Caco-2 (cell line): ENCODE results near the gene NFATC2. TPM values are rescaled to one million over a fixed set of nuclear protein-coding genes. Genes with fewer than 3 reads are reported as not detected.
A peak's percentile ranks its signal among the peaks of the same experiment; 100 is the strongest.

Source experiments
- BruUV-seq: library from RNA; stranded (reverse); fragments of 400-500 nt; replicated peaks from 2 replicates; lab custom pipeline; 2021; lab: Mats Ljungman, UMichigan
- CTCF ChIA-PET: fragments of 300-600 bp; sonication (Branson Sonifier 250); formaldehyde crosslinking; loops from one replicate; lab custom pipeline; 2022; ENCODE audit warnings: antibody characterized with exemption; lab: Charles Lee
- POLR2A ChIA-PET: fragments of 300-600 bp; sonication (Branson Sonifier 250); formaldehyde crosslinking; loops from one replicate; lab custom pipeline; 2022; ENCODE audit warnings: antibody characterized with exemption; lab: Charles Lee
- DNase-seq, 2 experiments: peaks; one replicate each; pipeline versions ENCODE4 v3.0.0 to v3.0.0-alpha.2; 2020 to 2022
- H3K27me3 ChIP-seq: replicated peaks from 2 replicates; pipeline ENCODE4 v1.6.0; 2011; ENCODE audit warnings: low read length; ENCODE audit not compliant: control insufficient read depth, insufficient read depth
- H3K36me3 ChIP-seq: 2 replicates; pipeline ENCODE4 v1.5.1; 2011; ENCODE audit warnings: low read length; ENCODE audit not compliant: control insufficient read depth, insufficient read depth
- H3K4me1 ChIP-seq: fragments of 250-450 bp; sonication (Bioruptor Pico); 2 replicates; pipeline ENCODE4 v1.5.1; 2020; ENCODE audit warnings: mild to moderate bottlenecking
- H3K4me3 ChIP-seq: 2 replicates; pipeline ENCODE4 v1.5.1; 2011; ENCODE audit warnings: low read depth, mild to moderate bottlenecking, control low read depth, low read length
- H3K9me3 ChIP-seq: fragments of 250-450 bp; sonication (Bioruptor Pico); 2 replicates; pipeline ENCODE4 v1.5.1; 2020; ENCODE audit warnings: mild to moderate bottlenecking, moderate library complexity
- H3K27ac Mint-ChIP-seq: one replicate; pipeline ENCODE4 v1.8.0; 2022; ENCODE audit warnings: mixed read lengths; ENCODE audit not compliant: unreplicated experiment
- H3K27me3 Mint-ChIP-seq: one replicate; pipeline ENCODE4 v1.8.0; 2022; ENCODE audit warnings: mixed read lengths; ENCODE audit not compliant: insufficient read depth, unreplicated experiment
- H3K36me3 Mint-ChIP-seq: one replicate; pipeline ENCODE4 v1.8.0; 2022; ENCODE audit warnings: mild to moderate bottlenecking, mixed read lengths; ENCODE audit not compliant: insufficient read depth, unreplicated experiment
- H3K4me1 Mint-ChIP-seq: one replicate; pipeline ENCODE4 v1.8.0; 2022; ENCODE audit warnings: low read depth, mixed read lengths; ENCODE audit not compliant: unreplicated experiment
- H3K4me3 Mint-ChIP-seq: one replicate; pipeline ENCODE4 v1.8.0; 2022; ENCODE audit warnings: mild to moderate bottlenecking, moderate library complexity, mixed read lengths; ENCODE audit not compliant: unreplicated experiment
- H3K9me3 Mint-ChIP-seq: one replicate; pipeline ENCODE4 v1.8.0; 2022; ENCODE audit warnings: mixed read lengths; ENCODE audit not compliant: unreplicated experiment
- intact Hi-C: fragments of 100-400 bp; cut with micrococcal nuclease; formaldehyde crosslinking; loops from one replicate; pipeline ENCODE4 v1.10.0; 2022; ENCODE audit not compliant: unreplicated experiment
- total RNA-seq: library from RNA; stranded (reverse); gene quantifications from 2 replicates; pipeline ENCODE4 v1.2.3, GENCODE V29; 2022
- TF ChIP-seq, protein P1 (sequence below), 2 experiments: fragments of 200-600 bp in 1 of 2; IDR thresholded peaks; 1 replicate in 1 of 2; 2 replicates in 1 of 2; pipeline versions ENCODE4 v1.5.1 to v1.8.0; 2011 to 2022; ENCODE audit warnings: antibody characterized with exemption in 1 of 2, control low read depth in 1 of 2, inconsistent platforms in 1 of 2, low read depth in 1 of 2, low read length in 1 of 2, mild to moderate bottlenecking in 1 of 2, moderate library complexity in 1 of 2; ENCODE audit not compliant: insufficient read depth in 1 of 2, severe bottlenecking in 1 of 2, unreplicated experiment in 1 of 2

The NFATC2 gene
- total RNA-seq, 1 experiment from 2014 or later: 20.8 TPM

DNA sequence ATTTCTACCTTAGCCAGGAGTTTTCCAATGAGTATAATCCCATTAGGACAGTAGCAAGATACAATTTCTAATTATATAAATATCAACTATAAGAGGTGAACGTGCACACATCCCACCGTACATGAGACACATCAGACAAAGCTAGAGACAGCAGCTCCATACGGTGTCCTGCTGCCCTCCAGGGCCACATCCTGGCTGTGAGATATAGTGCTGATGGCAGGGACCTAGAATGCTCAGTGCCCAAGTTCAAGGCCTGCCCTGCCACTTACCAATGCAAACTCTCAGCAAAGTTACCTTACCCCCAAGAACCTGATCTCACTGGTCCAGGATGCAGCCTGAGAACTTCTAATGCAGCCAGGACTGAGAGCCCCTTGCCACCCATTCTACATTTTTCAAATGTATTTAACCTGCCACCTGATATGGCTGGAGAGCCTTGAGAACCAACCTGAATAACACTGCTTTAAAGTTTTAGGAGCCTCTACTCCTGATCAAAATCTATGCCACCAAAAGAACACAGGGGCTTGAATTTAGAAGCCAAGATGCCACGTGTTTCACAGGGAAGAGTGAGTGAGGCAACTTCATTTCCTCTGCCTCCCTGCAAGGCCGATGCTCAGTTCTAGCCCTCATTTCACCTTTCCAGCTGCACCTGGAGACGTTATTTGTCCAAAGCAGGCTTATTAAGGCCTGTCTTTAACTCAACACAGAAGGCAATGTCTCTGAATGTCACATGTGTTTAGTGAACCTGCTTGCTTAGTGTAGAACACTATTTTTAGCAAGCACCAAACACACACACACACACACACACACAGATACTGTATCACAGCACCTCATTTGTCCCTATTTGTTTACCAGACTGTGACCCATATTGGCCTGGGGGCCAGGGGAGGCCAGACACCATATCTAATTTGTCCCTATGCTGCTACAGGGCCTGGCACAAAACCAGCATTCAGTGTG, 6.1 kb downstream of the NFATC2 start:
- TF ChIP-seq, protein P1, sequence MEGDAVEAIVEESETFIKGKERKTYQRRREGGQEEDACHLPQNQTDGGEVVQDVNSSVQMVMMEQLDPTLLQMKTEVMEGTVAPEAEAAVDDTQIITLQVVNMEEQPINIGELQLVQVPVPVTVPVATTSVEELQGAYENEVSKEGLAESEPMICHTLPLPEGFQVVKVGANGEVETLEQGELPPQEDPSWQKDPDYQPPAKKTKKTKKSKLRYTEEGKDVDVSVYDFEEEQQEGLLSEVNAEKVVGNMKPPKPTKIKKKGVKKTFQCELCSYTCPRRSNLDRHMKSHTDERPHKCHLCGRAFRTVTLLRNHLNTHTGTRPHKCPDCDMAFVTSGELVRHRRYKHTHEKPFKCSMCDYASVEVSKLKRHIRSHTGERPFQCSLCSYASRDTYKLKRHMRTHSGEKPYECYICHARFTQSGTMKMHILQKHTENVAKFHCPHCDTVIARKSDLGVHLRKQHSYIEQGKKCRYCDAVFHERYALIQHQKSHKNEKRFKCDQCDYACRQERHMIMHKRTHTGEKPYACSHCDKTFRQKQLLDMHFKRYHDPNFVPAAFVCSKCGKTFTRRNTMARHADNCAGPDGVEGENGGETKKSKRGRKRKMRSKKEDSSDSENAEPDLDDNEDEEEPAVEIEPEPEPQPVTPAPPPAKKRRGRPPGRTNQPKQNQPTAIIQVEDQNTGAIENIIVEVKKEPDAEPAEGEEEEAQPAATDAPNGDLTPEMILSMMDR (IDR thresholded peaks at IDR 0.05; ENCODE audit: insufficient read depth in 1 of 2, low read depth in 1 of 2, low read length in 1 of 2, severe bottlenecking in 1 of 2, unreplicated experiment in 1 of 2): no peak
- H3K27ac Mint-ChIP-seq: no peak overlapping the region
- H3K36me3 ChIP-seq: no peaks in the 10 kb centered on the region; the same call in 1 of the 2 replicates
- POLR2A ChIA-PET: no interaction called here
- H3K4me1 ChIP-seq: peaks cover 57% of the 10 kb centered on the region
- H3K27me3 ChIP-seq: no peaks in the 10 kb centered on the region
- no TSS peak for BruUV-seq
- no peaks in the 10 kb centered on the region for H3K27me3 Mint-ChIP-seq
- no peaks in the 10 kb centered on the region for H3K36me3 Mint-ChIP-seq
- H3K4me3 Mint-ChIP-seq: no peak overlapping the region
- peaks cover 38% of the 10 kb centered on the region for H3K4me1 Mint-ChIP-seq
- CTCF ChIA-PET: no interaction called here
- no peak overlapping the region for H3K4me3 ChIP-seq
- H3K9me3 ChIP-seq: no peaks in the 10 kb centered on the region
- H3K9me3 Mint-ChIP-seq: no peaks in the 10 kb centered on the region
- DNase-seq: no peak
- intact Hi-C loops: no loop called here

GRCh38 chr20:51535674-51536073, 6.8 kb downstream of the NFATC2 start:
- DNase-seq: no peak
- Mint-ChIP-seq H3K9me3 (no peaks in the 10 kb centered on the region), H3K27me3 (no peaks in the 10 kb centered on the region), H3K36me3 (no peaks in the 10 kb centered on the region), H3K4me1 (peaks cover 40% of the 10 kb centered on the region), H3K27ac (peak overlapping the region; percentile 43), H3K4me3 (no peak overlapping the region)
- Histone ChIP-seq H3K27me3 (no peaks in the 10 kb centered on the region), H3K36me3 (no peaks in the 10 kb centered on the region; the same call in 1 of the 2 replicates), H3K9me3 (no peaks in the 10 kb centered on the region), H3K4me3 (no peak overlapping the region), H3K4me1 (peaks cover 58% of the 10 kb centered on the region)
- intact Hi-C loops: no loop called here
- BruUV-seq: no TSS peak
- POLR2A ChIA-PET: no interaction called here
- TF ChIP-seq, protein P1 (IDR thresholded peaks at IDR 0.05; ENCODE audit: insufficient read depth in 1 of 2, low read depth in 1 of 2, low read length in 1 of 2, severe bottlenecking in 1 of 2, unreplicated experiment in 1 of 2): no peak
- CTCF ChIA-PET: interaction anchor here (1.5 kb wide), 1 partner anchor 27 kb away, joined by 4 read pairs; no protein-coding TSS in a partner anchor

GRCh38 chr20:51535075-51535386, 7.5 kb downstream of the NFATC2 start:
- H3K27me3 Mint-ChIP-seq: no peaks in the 10 kb centered on the region
- BruUV-seq: no TSS peak
- ChIA-PET POLR2A (no interaction called here), CTCF (interaction anchor here (1.5 kb wide), 1 partner anchor 28 kb away, joined by 4 read pairs; no protein-coding TSS in a partner anchor)
- H3K36me3 ChIP-seq: no peaks in the 10 kb centered on the region; the same call in 1 of the 2 replicates
- H3K9me3 Mint-ChIP-seq: no peaks in the 10 kb centered on the region
- peaks cover 60% of the 10 kb centered on the region for H3K4me1 ChIP-seq
- intact Hi-C loops: no loop called here
- no peak overlapping the region for H3K4me3 Mint-ChIP-seq
- H3K9me3 ChIP-seq: no peaks in the 10 kb centered on the region
- H3K4me1 Mint-ChIP-seq: peaks cover 44% of the 10 kb centered on the region
- no peaks in the 10 kb centered on the region for H3K36me3 Mint-ChIP-seq
- peak overlapping the region; percentile 43 for H3K27ac Mint-ChIP-seq
- no peak overlapping the region for H3K4me3 ChIP-seq
- H3K27me3 ChIP-seq: no peaks in the 10 kb centered on the region
- DNase-seq: no peak
- TF ChIP-seq, protein P1 (IDR thresholded peaks at IDR 0.05; ENCODE audit: insufficient read depth in 1 of 2, low read depth in 1 of 2, low read length in 1 of 2, severe bottlenecking in 1 of 2, unreplicated experiment in 1 of 2): no peak
